HEK293 (cell line): ENCODE results near the gene CDH8.

Experiments used
- CTCF ChIA-PET: fragments of 350-600 bp; formaldehyde crosslinking; extraction: SDS; loops from one replicate; lab custom pipeline; 2021; ENCODE audit warnings: antibody characterized with exemption; lab: Yijun Ruan, JAX
- POLR2A ChIA-PET: fragments of 300-600 bp; formaldehyde crosslinking; extraction: SDS; loops from one replicate; lab custom pipeline; 2020; ENCODE audit warnings: antibody characterized with exemption, inconsistent platforms; lab: Yijun Ruan, JAX
- H3K27ac ChIP-seq: fragments of 200-500 bp; sonication (Bioruptor generic); 2 replicates; pipeline ENCODE4 v1.5.1; 2014; ENCODE audit warnings: low read depth, low read length, control low read depth, inconsistent platforms; ENCODE audit errors: extremely low read depth
- H3K36me3 ChIP-seq, 2 experiments: fragments of 200-500 bp in 1 of 2; sonication (Bioruptor generic) in 1 of 2; 1 replicate in 1 of 2; 2 replicates in 1 of 2; pipeline ENCODE4 v1.5.1; 2014 to 2017; ENCODE audit warnings: inconsistent platforms in 2 of 2, low read length in 2 of 2; ENCODE audit not compliant: control insufficient read depth in 2 of 2, insufficient read depth in 1 of 2
- H3K4me1 ChIP-seq: fragments of 200-500 bp; sonication (Bioruptor generic); 2 replicates; pipeline ENCODE4 v1.5.1; 2014; ENCODE audit warnings: mild to moderate bottlenecking, low read length, inconsistent platforms; ENCODE audit not compliant: control insufficient read depth, insufficient read depth
- H3K4me3 ChIP-seq: 2 replicates; pipeline ENCODE4 v1.5.1; 2011; ENCODE audit warnings: low read depth, mild to moderate bottlenecking, control low read depth, low read length, moderate library complexity
- H3K9me3 ChIP-seq: fragments of 200-500 bp; sonication (Bioruptor generic); 2 replicates; pipeline ENCODE4 v1.5.1; 2014; ENCODE audit warnings: low read depth, low read length, inconsistent platforms; ENCODE audit not compliant: control insufficient read depth, insufficient read depth
- GLIS2 ChIP-seq: fragments of 450-650 bp; formaldehyde crosslinking; IDR thresholded peaks from 2 replicates; pipeline ENCODE4 v1.5.1; 2016; ENCODE audit warnings: missing biosample characterization, missing genetic modification characterization
- KLF1 ChIP-seq: fragments of 450-650 bp; formaldehyde crosslinking; IDR thresholded peaks from 2 replicates; pipeline ENCODE4 v1.5.1; 2016; ENCODE audit warnings: missing biosample characterization, missing genetic modification characterization
- KLF17 ChIP-seq: fragments of 450-650 bp; formaldehyde crosslinking; IDR thresholded peaks from 2 replicates; pipeline ENCODE4 v1.5.1; 2016; ENCODE audit warnings: missing biosample characterization, missing genetic modification characterization
- MEIS1 ChIP-seq: sonication (generic); formaldehyde crosslinking; IDR thresholded peaks from 2 replicates; pipeline ENCODE4 v1.8.1; 2022; ENCODE audit warnings: missing genetic modification reagents, mild to moderate bottlenecking, borderline replicate concordance
- OVOL3 ChIP-seq: fragments of 450-650 bp; formaldehyde crosslinking; IDR thresholded peaks from 2 replicates; pipeline ENCODE4 v1.5.1; 2016; ENCODE audit warnings: missing biosample characterization, missing genetic modification characterization
- PBX3 ChIP-seq: sonication (generic); formaldehyde crosslinking; IDR thresholded peaks from 2 replicates; pipeline ENCODE4 v1.8.1; 2022; ENCODE audit warnings: mild to moderate bottlenecking, moderate library complexity, missing genetic modification reagents
- TRIM28 ChIP-seq: IDR thresholded peaks from 2 replicates; pipeline ENCODE4 v1.6.1; 2011; ENCODE audit warnings: low read length, control low read depth, borderline replicate concordance
- ZFHX2 ChIP-seq: fragments of 450-650 bp; formaldehyde crosslinking; conservative IDR thresholded peaks from 2 replicates; pipeline ENCODE4 v1.5.1; 2016; ENCODE audit warnings: missing biosample characterization, missing genetic modification characterization
- ZNF10 ChIP-seq: fragments of 450-650 bp; formaldehyde crosslinking; IDR thresholded peaks from 2 replicates; pipeline ENCODE4 v1.5.1; 2017; ENCODE audit warnings: missing biosample characterization, missing genetic modification characterization
- ZNF132 ChIP-seq: fragments of 450-650 bp; formaldehyde crosslinking; IDR thresholded peaks from 2 replicates; pipeline ENCODE4 v1.5.1; 2017; ENCODE audit warnings: missing biosample characterization, missing genetic modification characterization, borderline replicate concordance
- ZNF157 ChIP-seq: fragments of 450-650 bp; formaldehyde crosslinking; IDR thresholded peaks from 2 replicates; pipeline ENCODE4 v1.5.1; 2016; ENCODE audit warnings: missing biosample characterization, missing genetic modification characterization
- ZNF16 ChIP-seq: fragments of 450-650 bp; formaldehyde crosslinking; IDR thresholded peaks from 2 replicates; pipeline ENCODE4 v1.5.1; 2016; ENCODE audit warnings: low read depth, missing biosample characterization, missing genetic modification characterization
- ZNF174 ChIP-seq: fragments of 450-650 bp; formaldehyde crosslinking; IDR thresholded peaks from 2 replicates; pipeline ENCODE4 v1.5.0; 2017; ENCODE audit warnings: missing biosample characterization, mild to moderate bottlenecking, missing genetic modification characterization
- ZNF221 ChIP-seq: fragments of 450-650 bp; formaldehyde crosslinking; IDR thresholded peaks from 2 replicates; pipeline ENCODE4 v1.5.1; 2017; ENCODE audit warnings: missing biosample characterization, missing genetic modification characterization, borderline replicate concordance
- ZNF248 ChIP-seq: fragments of 450-650 bp; formaldehyde crosslinking; IDR thresholded peaks from 2 replicates; pipeline ENCODE4 v1.5.1; 2017; ENCODE audit warnings: missing biosample characterization, missing genetic modification characterization
- ZNF324 ChIP-seq: fragments of 450-650 bp; formaldehyde crosslinking; IDR thresholded peaks from 2 replicates; pipeline ENCODE4 v1.5.1; 2016; ENCODE audit warnings: missing biosample characterization, missing genetic modification characterization
- ZNF514 ChIP-seq: fragments of 450-650 bp; formaldehyde crosslinking; IDR thresholded peaks from 2 replicates; pipeline ENCODE4 v1.5.1; 2016; ENCODE audit warnings: missing biosample characterization, missing genetic modification characterization
- ZNF529 ChIP-seq: fragments of 450-650 bp; formaldehyde crosslinking; IDR thresholded peaks from 2 replicates; pipeline ENCODE4 v1.5.1; 2017; ENCODE audit warnings: missing genetic modification characterization, missing biosample characterization; ENCODE audit not compliant: insufficient replicate concordance
- ZNF549 ChIP-seq: fragments of 450-650 bp; IDR thresholded peaks from 2 replicates; pipeline ENCODE4 v1.5.1; 2018; ENCODE audit warnings: missing biosample characterization, missing genetic modification characterization, mild to moderate bottlenecking, inconsistent platforms, moderate library complexity
- ZNF561 ChIP-seq: fragments of 450-650 bp; IDR thresholded peaks from 2 replicates; pipeline ENCODE4 v1.5.1; 2018; ENCODE audit warnings: missing biosample characterization, missing genetic modification characterization, borderline replicate concordance
- ZNF830 ChIP-seq: fragments of 450-650 bp; IDR thresholded peaks from 2 replicates; pipeline ENCODE4 v1.5.0; 2018; ENCODE audit warnings: missing biosample characterization, missing genetic modification characterization, low read depth, mild to moderate bottlenecking, moderate library complexity
- ZSCAN4 ChIP-seq: fragments of 450-650 bp; formaldehyde crosslinking; IDR thresholded peaks from 2 replicates; pipeline ENCODE4 v1.5.1; 2017; ENCODE audit warnings: missing biosample characterization, missing genetic modification characterization

The CDH8 gene

GRCh38 chr16:61944004-61944403 is 92.2 kb downstream of the CDH8 start (continued):
- TF ChIP-seq ZNF221 (no peak), KLF1 (tag by site-specific recombination) (no peak)

GRCh38 chr16:61940611-61941010 is 95.6 kb downstream of the CDH8 start:
- Histone ChIP-seq H3K4me1 (no peaks in the 10 kb centered on the region), H3K36me3 (no peaks in the 10 kb centered on the region), H3K27ac (no peak overlapping the region), H3K4me3 (no peak overlapping the region), H3K9me3 (no peaks in the 10 kb centered on the region)
- TF ChIP-seq ZNF174 (tag by site-specific recombination) (no peak), ZNF830 (tag by site-specific recombination) (no peak), GLIS2 (no peak), ZFHX2 (tag by site-specific recombination) (no peak), ZNF561 (no peak), ZNF132 (tag by site-specific recombination) (no peak), ZNF324 (no peak), OVOL3 (tag by site-specific recombination) (no peak), ZNF157 (no peak), ZSCAN4 (tag by site-specific recombination) (no peak), ZNF529 (tag by site-specific recombination) (no peak)
- CTCF ChIA-PET, result interaction anchor here (0.7 kb wide), 1 partner anchor 29 kb away, joined by 4 read pairs; no protein-coding TSS in a partner anchor
- POLR2A ChIA-PET, result no interaction called here

- ChIA-PET CTCF (no interaction called here), POLR2A (no interaction called here)
- H3K27ac ChIP-seq, result no peak overlapping the region
- H3K4me3 ChIP-seq, result no peak overlapping the region
- no peaks in the 10 kb centered on the region for H3K9me3 ChIP-seq
- no peaks in the 10 kb centered on the region for H3K4me1 ChIP-seq
- no peaks in the 10 kb centered on the region for H3K36me3 ChIP-seq
- TF ChIP-seq PBX3 (CRISPR knock-in tag) (no peak), ZNF10 (tag by site-specific recombination) (no peak), ZNF549 (tag by site-specific recombination) (no peak), ZNF16 (no peak), ZNF324 (no peak), TRIM28 (no peak), KLF17 (tag by site-specific recombination) (no peak), ZNF514 (tag by site-specific recombination) (no peak), ZNF248 (tag by site-specific recombination) (no peak), MEIS1 (CRISPR knock-in tag) (no peak)
Measured at GRCh38 chr16:61937646-61938045, 98.6 kb downstream of the CDH8 start.
